NCI-H748 (cell line): ENCODE measurements around the gene NRP2.

Experiments used
- DNase-seq: peaks from one replicate; lab custom pipeline; 2025; ENCODE audit not compliant: unreplicated experiment; lab: John Stamatoyannopoulos, UW

Gene NRP2

DNA sequence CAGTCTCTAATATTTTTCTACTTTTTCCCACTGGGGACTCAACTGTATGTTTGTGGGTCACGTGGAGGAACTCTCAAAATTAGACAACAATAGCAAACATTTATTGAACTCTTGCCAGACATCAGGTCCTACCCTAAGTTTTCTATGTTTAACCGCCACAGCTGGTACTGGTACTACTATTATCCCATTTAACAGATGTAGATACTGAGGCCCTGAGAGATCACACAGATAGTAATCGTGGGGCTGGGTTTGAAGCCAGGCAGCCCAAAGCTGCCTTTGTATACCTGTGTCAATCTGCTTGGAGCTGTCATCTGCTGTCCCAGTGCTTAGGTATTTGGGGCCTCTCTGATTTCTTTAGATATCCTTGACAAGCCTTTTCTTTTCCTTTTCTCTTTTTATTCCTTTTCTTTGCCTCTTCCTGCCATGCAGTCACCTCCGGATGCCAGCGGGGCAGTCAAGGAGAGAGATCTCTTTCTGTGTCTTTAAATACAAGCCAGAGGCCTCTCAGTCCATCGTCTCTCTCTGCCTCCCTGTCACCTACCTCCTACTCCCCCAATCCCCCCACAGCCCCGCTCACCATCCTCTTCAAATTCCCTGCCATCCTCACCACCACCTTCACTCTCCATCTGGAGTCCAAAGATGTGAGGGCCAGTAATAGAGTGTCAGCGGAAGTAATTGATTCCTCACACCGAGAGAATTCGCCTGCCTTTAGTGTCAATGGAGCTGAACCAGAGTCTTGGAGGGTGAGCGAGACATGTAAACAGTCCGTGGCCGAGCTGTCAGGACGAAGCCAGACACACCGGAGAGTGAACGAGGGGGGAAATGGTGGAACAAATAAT lies 23.4 kb downstream of the NRP2 start:
- DNase-seq, result no peak

DNA sequence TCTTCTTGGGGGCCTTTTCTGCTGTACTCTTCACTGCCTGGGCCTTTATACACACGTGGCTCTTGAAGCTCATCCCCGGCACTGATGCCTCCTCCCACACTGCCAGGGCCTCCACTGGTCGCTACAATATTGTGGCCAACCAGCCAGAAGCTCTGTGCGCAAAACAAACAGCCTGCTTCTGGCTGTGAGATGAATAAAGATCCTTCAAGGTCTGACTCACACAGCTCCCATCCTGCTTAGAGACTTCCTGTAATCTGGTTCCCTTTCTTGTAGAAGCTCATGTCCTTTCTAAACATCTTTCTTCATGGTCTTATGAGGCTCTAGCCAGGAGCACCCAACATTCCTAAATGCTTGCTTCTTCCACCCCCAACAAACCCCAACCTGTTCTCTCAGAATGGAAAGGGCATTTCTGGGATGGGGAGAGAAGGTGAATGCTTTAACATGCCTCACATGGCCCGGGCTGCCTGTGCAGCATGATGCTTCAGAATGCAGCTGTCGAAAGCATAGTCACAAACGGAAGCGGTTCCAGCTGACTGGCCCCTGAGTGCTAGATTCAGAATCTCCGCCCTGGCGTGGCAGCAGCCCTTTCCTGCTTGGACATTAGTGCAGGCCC lies 24.6 kb downstream of the NRP2 start:
- no peak for DNase-seq

DNA sequence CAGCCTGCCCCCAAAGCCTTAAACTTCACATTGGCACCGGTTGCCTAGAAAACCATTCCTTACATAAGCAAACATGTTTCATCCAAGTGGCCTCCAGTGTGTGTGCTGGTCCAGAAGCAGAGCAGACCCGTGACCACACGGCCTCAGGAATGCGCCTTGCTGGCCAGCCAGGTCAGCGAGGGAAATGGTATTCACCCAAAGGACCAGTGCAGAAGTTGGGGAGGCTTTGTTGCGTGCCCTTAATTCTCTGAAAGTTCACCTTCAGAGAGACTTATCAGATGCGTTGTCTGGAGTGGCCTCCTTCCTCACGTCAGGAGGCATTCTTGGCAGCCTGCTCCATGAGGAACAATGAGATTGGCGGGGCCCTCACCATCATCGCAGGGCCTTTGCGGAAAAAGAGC lies 25.9 kb downstream of the NRP2 start:
- DNase-seq, result no peak

DNA sequence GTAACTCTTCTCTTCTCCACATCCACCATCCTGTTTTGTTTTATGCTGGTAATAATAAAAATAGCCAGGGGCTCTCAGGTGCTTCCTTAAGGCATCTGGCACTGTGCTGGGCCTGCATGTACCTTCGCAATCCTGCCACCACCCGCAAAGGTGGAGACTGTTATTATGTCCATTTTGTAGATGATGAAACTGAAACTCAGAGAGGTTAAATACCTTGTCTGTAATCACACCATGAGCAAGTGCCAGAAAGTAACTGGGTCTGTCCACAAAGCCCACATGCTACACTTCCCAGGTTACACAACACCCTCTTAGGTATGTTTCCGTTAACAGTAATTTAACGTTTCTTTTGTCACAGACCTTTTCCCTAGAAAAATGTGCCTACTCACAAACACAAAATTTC lies 27.0 kb downstream of the NRP2 start:
- no peak for DNase-seq

DNA sequence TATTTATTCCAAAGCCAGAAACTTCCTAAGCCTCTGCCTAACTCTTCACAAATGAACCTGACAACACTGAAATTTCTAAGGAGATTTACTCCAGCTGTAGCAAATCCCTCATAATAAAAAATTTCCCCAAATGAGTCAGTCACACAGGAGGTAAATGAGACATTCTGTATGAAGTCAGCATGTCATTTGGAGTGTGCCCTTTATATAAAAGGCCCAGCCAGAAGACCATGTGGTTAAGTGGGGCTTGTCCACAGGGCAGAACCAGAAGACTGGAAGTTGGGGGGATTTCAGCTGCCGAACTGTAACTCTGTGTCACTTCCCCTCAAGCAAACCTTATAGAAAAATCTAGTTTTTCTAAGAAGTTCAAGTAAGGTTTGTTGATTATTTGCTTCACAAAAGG lies 30.2 kb downstream of the NRP2 start:
- no peak for DNase-seq

DNA sequence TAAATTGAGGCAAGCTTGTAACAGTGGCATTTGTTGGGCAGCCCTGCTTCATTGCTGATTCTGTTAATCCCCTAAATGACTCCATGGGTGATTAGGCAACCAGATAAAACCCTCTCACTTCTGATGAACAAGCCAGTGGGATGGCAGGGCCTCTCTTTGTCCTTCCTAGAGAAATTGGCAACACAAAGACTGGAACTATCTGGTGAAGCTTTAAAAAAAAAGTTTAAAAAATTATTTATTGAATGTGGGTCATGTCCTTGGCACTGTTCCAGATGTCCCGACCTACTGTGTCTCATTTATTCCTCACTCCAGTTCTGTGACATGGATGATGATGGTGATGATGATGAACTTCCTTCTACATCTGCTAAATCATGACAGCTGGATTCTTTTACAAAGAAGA lies 30.8 kb downstream of the NRP2 start:
- no peak for DNase-seq

DNA sequence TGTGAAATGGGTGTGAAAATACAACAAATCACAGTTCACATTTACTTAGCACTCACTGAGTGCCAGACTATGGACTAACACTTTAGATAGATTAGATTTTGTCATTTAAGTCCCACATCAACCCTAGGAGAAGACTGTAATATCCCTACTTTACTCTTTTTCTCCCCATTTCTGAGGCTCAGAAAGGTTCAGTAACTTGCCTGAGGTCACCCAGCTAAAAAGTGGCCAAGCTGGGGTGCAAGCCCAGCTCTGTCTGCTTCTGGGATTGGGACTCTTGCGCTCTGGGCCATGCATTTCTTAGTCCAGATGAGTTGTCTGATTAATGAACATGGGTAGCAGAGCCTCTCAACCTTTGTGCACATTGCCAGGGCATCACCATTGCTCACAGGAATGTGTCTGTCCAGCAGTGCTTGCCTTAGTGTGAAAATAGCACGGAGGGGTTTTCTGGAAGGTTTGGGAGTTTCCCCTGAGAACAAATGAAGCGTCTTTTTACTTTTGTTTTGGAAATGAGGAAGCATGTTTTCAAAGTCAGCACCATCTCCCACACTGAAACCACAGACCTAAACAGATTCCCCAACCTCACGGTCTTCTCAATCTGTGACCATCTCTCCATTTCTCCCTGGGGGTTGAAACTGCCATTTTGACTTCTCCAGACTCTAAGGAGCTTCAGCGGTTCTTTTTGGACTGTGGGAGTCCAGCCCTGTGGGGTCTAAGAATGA lies 31.9 kb downstream of the NRP2 start:
- no peak for DNase-seq

DNA sequence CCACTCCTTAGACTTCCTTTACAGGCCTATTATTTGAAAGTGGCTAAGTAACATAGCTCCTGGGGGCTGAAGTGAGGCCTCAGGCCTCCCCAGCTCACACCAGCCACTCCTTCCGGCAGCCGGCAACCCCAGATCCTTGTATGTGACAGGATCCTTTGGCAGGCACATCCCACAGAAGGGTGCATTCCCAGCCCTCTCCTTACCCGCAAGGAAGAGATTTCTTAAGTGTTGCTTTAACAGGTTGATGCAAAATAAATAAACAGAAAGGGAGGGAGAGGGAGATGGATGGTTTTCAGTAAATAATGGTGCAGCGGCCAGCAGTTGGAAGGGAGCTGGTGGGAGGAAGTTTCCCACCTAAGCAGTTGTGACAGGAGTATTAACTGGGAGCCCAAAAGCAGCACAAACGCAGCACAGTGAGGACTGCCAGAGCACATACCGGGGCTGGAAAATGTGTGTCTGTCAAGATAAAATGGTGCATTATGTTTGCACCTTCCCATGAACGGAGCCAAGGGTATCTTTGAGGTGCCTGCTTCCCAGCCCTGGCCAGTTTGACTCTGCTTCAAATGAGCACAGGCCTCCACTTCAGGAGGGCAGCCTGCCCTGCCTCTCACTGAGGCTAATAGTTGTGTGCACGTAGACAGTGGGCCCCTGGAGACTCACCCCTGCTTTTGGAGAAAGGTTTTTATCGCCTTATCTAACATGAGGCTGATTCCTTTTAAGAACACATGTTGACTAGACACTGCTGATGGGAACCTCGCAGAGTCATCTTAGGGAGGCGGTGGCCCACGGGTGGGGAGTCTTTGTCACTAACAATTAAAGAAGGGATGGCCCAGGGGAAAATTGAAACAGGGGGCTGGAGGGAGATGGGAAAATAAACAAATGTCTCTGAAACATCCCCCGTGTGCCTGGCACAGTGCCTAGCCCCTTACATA lies 32.8 kb downstream of the NRP2 start:
- no peak for DNase-seq

DNA sequence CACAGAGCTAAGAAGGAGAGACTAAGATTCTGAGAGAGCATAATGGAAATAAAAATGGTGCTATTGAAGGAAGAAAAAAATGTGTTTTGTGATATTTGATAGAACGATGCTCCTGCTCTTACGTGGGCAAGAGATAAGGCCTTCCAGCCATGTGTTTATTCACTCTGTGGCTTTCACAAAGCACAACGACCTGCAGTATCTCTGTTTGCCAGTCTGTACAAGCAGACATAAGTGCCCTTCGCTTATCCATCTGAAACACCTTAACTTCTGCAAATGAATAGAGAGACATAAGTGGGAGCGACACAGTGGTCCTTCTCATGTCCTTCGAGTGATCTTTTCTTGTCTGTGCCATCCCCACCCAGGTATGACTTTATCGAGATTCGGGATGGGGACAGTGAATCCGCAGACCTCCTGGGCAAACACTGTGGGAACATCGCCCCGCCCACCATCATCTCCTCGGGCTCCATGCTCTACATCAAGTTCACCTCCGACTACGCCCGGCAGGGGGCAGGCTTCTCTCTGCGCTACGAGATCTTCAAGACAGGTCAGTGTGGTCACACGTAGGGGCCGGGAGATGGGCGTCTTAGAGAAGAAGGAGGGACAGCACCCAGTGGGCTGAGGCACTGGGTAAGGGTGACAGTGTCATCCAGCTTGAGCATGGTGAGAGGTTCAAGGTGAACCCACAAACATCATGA lies 33.7 kb downstream of the NRP2 start:
- no peak for DNase-seq

DNA sequence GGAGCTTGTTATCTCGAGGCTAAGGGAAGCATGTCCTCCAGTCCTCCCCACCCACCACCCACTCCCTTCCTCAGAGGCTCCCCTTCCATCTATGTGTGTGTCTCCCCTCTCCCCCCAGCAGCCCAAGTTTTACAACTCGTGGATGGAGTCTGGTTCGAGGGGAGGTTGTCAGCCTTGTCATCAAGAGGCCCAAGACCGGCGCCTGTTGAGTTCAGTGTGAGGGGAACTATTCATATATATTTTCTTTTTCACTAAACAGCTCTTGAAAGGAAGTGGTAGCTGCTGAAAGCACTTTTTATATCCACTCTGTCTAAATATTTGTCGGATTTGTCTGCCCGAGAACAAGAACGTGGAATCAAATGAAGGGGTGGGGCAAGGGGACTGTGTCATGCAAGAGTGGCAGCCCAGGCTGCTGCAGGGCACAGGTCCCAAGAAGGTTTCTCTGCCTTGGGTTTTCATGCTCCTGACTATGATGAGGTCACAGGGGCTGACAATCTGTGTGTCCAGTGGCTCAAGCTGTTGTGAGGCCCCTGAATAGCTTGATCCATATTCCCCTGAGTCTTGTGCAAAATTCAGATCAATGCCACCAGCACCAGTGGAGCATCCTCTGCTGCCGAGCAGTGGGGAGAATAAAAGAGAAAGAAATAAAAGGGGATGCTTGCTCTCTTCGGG lies 35.0 kb downstream of the NRP2 start:
- no peak for DNase-seq

DNA sequence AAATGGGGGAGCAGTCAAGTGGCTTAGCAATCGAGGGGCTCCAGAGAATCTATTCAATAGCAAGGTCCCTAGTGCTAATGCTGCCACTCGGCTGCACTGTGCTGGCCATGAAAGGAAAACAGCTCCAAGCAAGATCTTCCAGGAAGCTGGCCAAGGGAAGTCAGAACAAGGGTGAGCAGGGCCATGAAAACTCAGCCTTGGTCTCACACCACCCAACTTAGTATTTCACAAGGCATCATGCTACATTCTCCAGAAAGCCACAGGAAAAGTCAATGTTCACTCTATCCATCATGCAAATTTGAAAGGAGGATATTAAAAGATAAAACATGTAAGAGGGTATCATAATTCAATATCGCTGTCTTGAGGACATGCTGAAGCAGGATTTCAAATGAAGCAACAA lies 35.7 kb downstream of the NRP2 start:
- DNase-seq, result no peak

DNA sequence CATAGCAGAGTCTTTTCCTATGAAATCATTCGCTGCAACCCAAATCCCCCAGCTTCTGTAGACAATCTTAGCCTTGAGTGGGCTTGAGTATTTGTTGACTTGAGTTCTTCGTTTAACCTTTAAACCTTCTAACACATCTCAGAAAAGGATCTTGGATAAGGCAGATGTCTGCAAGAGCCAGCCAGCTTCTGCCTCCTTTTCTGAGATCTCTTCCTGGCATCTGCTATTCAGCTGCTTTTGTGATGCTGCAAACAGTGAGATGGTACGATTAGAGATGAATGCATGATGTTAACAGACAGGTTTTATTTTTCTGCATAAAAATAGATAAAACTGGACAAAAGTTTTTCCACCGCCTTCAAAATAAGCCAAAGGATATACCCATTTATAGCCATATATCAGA lies 37.5 kb downstream of the NRP2 start:
- no peak for DNase-seq

DNA sequence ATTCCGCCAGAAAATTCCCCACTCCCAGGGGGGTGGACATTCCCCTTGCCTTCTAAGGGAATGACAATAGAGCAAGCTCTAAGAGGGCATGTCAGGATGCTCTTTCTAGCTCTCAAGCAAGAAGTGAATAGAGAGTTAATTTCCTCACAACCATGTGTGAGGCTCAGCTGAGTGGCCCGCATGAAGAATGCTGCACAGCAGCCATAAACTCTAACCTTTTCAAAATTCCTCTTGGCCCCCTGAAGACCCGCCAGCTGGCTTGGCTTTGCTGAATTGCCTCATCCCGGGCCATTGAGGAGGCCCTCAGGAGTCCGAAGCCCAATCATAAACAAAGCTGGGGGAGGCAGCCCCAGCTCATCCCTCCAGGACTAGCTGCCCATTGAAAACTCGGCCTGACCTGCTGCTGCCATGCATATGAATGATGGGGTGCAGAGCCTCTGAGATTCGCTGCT lies 38.2 kb downstream of the NRP2 start:
- DNase-seq, result no peak

DNA sequence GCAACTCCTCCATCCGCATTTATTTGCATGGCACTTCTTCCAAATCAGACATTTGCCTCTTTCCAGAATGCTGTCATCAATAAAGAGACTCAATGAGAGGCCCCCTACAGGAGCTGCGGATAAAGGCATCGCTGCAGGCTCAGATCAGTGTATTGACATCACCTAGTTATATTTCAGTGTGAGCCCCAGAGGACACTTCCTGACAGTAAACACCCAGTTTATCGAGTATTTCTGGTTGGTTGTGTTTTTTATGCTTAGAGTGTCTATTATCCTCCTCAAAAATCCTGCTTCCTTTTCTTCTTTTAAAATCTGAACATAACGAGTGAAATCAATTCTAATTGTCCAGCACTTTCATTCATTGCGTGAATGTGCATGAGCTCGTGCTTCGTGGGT lies 38.8 kb downstream of the NRP2 start:
- peak; percentile 19 for DNase-seq

DNA sequence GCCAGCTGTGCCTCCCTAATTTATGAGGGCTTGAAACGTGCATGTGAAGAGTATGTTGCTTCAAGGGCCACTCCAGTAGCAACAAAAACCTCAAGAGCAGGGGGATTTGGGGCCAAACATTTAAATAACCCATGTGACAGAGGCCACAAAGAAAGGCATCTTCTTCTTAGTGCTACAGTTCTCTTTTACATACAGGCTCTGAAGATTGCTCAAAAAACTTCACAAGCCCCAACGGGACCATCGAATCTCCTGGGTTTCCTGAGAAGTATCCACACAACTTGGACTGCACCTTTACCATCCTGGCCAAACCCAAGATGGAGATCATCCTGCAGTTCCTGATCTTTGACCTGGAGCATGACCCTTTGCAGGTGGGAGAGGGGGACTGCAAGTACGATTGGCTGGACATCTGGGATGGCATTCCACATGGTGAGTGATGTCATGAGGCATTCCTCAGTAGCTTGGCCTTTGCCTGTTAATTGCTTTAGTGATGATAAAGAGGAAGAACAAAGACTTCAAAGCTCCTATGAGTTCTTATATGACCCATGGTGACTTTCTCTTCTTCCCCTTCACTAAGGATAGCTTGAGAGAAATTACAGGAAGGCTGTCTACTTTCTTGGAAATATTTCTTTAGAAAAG lies 40.1 kb downstream of the NRP2 start:
- DNase-seq, result no peak

DNA sequence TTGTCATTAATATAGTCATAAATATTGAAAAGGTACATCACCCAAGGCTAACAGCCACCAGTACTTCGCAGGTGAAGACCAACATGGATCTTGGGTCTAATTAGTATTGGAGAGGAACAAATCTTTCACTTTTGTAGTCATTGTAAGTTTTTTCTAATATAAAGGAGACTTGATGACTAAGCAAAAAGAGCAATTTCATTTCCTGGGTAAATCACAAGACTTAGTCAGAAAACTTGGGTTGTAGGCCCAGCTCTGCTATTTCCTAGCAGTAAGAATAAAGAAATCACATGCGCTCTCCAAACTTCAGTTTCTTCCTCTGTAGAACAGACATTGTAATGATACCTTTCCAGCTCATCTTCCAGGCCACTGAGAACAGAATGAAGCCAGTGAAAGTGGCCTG lies 40.9 kb downstream of the NRP2 start:
- no peak for DNase-seq

DNA sequence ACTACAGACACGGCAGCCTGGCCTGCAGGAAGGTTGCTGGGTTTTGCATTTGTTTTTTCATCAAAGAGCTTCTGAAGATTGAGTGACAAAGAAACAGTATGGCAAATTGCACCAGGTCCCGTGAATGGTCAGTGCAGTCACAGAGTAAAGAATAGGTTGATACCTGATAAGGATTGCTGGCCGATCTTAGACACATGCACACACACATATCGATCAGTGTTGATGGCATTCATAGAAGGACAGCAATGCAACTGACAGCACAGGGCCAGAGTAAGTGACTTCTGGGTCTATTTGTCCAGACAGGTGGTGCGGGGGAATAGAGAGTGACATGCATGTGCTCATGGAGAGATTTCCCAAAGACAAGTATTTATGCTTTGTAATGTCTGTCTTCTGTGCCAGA lies 42.8 kb downstream of the NRP2 start:
- no peak for DNase-seq

DNA sequence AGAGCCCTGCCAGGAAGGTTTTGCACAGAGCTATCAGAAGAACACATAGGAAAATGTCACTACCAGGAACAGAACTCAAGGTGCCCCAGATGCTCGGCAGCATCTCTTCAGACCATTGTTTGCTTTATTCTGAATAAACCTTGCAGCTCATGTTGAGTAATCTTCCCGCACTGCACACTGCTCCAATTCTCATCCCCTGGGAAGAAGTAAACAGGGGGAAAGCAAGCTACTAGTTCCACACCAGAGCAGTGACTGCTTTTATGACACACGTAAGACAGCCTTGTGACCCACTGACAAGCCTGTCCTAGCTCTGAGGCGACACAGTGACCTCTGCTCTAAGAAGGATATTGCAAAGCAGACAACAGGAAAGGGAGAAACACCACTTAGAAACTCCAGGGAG lies 44.2 kb downstream of the NRP2 start:
- DNase-seq, result no peak

DNA sequence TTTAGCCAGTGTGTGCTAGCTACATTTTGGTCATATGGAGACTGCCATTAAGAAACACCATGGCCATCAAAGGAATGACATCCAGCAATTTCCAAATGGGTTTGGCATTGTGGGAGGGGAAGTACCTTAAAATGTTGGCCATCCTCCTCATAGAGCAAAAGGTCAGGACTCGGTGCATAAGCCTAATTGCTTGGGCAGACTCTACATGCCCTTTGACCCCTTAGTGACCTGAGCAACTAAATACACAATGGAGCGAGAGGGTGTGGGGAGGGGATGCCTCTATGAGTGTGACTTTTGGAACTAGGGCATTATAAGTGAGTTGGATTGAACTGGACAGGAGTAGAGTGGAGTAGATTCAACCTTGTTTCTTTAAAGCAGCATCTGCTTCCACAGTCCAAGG lies 44.9 kb downstream of the NRP2 start:
- DNase-seq, result no peak
